ENCODE measurements around the gene CDH7.

CDH7 gene

GRCh38 chr18:65755616-65756015 lies 4.8 kb downstream of the CDH7 start:
- TF ChIP-seq EZH2phosphoT487 (IDR thresholded peaks at IDR 0.05; ENCODE audit: borderline replicate concordance) (no peak), CTCF (conservative IDR thresholded peaks at IDR 0.05; ENCODE audit: low read length) (no peak)

GRCh38 chr18:65760457-65760856 lies 9.6 kb downstream of the CDH7 start:
- Histone ChIP-seq H3K79me2 (ENCODE audit: insufficient read depth, low read length) (no peaks in the 10 kb centered on the region), H3K4me1 (ENCODE audit: insufficient read depth, low read length, poor library complexity, severe bottlenecking) (peaks cover 12% of the 10 kb centered on the region), H3K4me3 (ENCODE audit: low read length, poor library complexity, severe bottlenecking) (no peak overlapping the region), H3K36me3 (ENCODE audit: insufficient read depth, low read length) (no peaks in the 10 kb centered on the region), H2AFZ (ENCODE audit: low read length) (no peak overlapping the region), H3K9me3 (ENCODE audit: insufficient read depth, low read depth, low read length) (no peaks in the 10 kb centered on the region), H3K9ac (ENCODE audit: low read depth, low read length, poor library complexity, severe bottlenecking) (no peak overlapping the region), H3K9me2 (replicated peaks; ENCODE audit: low read depth, low read length) (no peaks in the 10 kb centered on the region), H3K4me2 (ENCODE audit: low read depth, low read length, poor library complexity, severe bottlenecking) (no peak overlapping the region), H4K20me1 (ENCODE audit: insufficient read depth, low read length, poor library complexity, severe bottlenecking) (no peaks in the 10 kb centered on the region), H3K27me3 (ENCODE audit: insufficient read depth, low read length, poor library complexity, severe bottlenecking) (no peaks in the 10 kb centered on the region), H3F3A (ENCODE audit: low read depth) (no peaks in the 10 kb centered on the region)
- TF ChIP-seq CTCF (conservative IDR thresholded peaks at IDR 0.05; ENCODE audit: low read length), result no peak
- TF ChIP-seq EZH2phosphoT487 (IDR thresholded peaks at IDR 0.05; ENCODE audit: borderline replicate concordance), result no peak

More at GRCh38 chr18:65755616-65756015, 4.8 kb downstream of the CDH7 start:
- H3K27me3 ChIP-seq (ENCODE audit: insufficient read depth, low read length, poor library complexity, severe bottlenecking), result no peaks in the 10 kb centered on the region
- no peaks in the 10 kb centered on the region for H3K9me3 ChIP-seq (ENCODE audit: insufficient read depth, low read depth, low read length)
- H3K79me2 ChIP-seq (ENCODE audit: insufficient read depth, low read length), result no peaks in the 10 kb centered on the region
- no peaks in the 10 kb centered on the region for H3K36me3 ChIP-seq (ENCODE audit: insufficient read depth, low read length)
- no peaks in the 10 kb centered on the region for H3K9me2 ChIP-seq (replicated peaks; ENCODE audit: low read depth, low read length)
- no peaks in the 10 kb centered on the region; the same call in 1 of the 2 replicates for H3F3A ChIP-seq (ENCODE audit: low read depth)
- 0 out of 2 replicates have a peak overlapping the region, but pooled peaks have one; percentile 38 for H2AFZ ChIP-seq (ENCODE audit: low read length)
- H4K20me1 ChIP-seq (ENCODE audit: insufficient read depth, low read length, poor library complexity, severe bottlenecking), result no peaks in the 10 kb centered on the region
- no peak overlapping the region for H3K9ac ChIP-seq (ENCODE audit: low read depth, low read length, poor library complexity, severe bottlenecking)
- H3K4me2 ChIP-seq (ENCODE audit: low read depth, low read length, poor library complexity, severe bottlenecking), result no peak overlapping the region
- no peak overlapping the region for H3K4me3 ChIP-seq (ENCODE audit: low read length, poor library complexity, severe bottlenecking)
- H3K4me1 ChIP-seq (ENCODE audit: insufficient read depth, low read length, poor library complexity, severe bottlenecking), result peaks cover 39% of the 10 kb centered on the region

- H3K4me1 ChIP-seq (ENCODE audit: insufficient read depth, low read length, poor library complexity, severe bottlenecking), result peaks cover under 1% of the 10 kb centered on the region
- no peak overlapping the region for H3K4me2 ChIP-seq (ENCODE audit: low read depth, low read length, poor library complexity, severe bottlenecking)
- no peaks in the 10 kb centered on the region for H3F3A ChIP-seq (ENCODE audit: low read depth)
- no peaks in the 10 kb centered on the region for H3K9me2 ChIP-seq (replicated peaks; ENCODE audit: low read depth, low read length)
- H3K27me3 ChIP-seq (ENCODE audit: insufficient read depth, low read length, poor library complexity, severe bottlenecking), result no peaks in the 10 kb centered on the region
- no peak overlapping the region for H3K9ac ChIP-seq (ENCODE audit: low read depth, low read length, poor library complexity, severe bottlenecking)
- no peak for TF ChIP-seq CTCF (conservative IDR thresholded peaks at IDR 0.05; ENCODE audit: low read length)
- no peak for TF ChIP-seq EZH2phosphoT487 (IDR thresholded peaks at IDR 0.05; ENCODE audit: borderline replicate concordance)
- no peaks in the 10 kb centered on the region for H4K20me1 ChIP-seq (ENCODE audit: insufficient read depth, low read length, poor library complexity, severe bottlenecking)
- H3K4me3 ChIP-seq (ENCODE audit: low read length, poor library complexity, severe bottlenecking), result no peak overlapping the region
- H3K9me3 ChIP-seq (ENCODE audit: insufficient read depth, low read depth, low read length), result no peaks in the 10 kb centered on the region
- H2AFZ ChIP-seq (ENCODE audit: low read length), result no peak overlapping the region
- H3K36me3 ChIP-seq (ENCODE audit: insufficient read depth, low read length), result no peaks in the 10 kb centered on the region
- no peaks in the 10 kb centered on the region for H3K79me2 ChIP-seq (ENCODE audit: insufficient read depth, low read length)
Observed at GRCh38 chr18:65761636-65762295, 11.0 kb downstream of the CDH7 start.

All from Loucy (cell line).